GOT3 (cell line): ENCODE results near the gene CRIP2.

ENCODE experiments used
- DNase-seq: peaks from one replicate; lab custom pipeline; 2025; ENCODE audit warnings: mixed read lengths; lab: John Stamatoyannopoulos, UW

CRIP2 gene

DNA sequence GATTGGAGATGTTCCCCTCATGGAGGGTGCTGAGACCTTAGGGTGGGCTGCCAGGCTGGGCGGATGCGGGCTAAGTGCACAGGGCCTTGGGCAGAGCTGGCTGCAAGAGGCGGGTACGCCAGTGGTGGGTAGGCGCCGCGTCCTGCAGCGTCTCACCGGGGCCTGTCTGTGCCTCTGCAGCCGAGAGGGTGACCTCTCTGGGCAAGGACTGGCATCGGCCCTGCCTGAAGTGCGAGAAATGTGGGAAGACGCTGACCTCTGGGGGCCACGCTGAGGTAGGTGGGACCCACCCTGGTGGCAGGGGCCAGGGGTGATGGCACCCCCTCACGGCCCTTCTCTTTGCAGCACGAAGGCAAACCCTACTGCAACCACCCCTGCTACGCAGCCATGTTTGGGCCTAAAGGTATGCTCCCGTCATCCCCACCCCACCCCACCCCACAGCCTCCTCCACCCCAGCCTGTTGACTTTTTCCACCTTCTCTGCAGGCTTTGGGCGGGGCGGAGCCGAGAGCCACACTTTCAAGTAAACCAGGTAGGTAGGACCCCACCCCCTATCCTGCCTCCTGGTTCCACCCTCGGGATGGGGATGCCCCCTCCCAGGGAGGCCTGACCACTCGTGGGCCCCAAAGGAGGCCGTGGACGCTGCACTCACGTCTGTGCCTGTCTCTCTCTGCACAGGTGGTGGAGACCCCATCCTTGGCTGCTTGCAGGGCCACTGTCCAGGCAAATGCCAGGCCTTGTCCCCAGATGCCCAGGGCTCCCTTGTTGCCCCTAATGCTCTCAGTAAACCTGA is 13.6 kb downstream of the CRIP2 start:
- DNase-seq = no peak

- no peak for DNase-seq
Measured at GRCh38 chr14:105488781-105489541, 14.3 kb downstream of the CRIP2 start.

DNA sequence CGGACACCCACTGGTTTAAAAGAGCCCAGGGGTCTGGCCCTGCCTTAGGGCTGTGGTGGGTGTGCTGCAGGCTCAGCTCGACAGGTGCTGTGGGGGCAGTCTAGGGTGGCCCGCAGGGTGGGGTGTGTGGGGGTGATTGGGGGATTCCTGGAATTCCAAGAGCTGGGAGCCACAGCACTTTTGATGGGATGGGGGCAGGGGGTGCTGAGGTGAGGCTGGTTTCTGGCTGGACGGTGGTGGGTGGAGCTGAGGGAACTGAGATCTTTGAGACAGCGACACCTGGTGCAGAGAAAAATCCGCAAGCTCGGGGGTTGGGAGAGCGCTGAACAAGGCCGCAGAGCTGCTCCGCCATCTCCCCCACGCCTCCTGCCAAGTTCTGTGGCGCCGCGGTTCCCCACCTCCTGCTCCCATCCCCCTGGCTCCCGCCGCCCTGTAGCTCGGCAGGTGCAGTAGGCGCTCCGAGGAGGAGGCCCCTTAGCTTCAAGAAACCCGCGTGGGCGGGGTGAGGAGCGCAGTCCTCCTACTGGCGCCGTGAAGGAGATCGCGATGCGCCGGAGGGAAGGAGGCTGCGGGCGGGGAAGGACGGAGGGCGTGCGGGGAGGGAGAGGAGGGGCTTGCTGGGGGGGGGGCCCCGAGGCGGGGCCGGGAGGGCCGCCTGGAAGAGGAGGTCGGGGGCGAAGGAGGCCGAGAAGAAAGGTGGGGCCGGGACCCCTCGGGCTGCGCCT is 15.1 kb downstream of the CRIP2 start:
- DNase-seq = no peak

DNA sequence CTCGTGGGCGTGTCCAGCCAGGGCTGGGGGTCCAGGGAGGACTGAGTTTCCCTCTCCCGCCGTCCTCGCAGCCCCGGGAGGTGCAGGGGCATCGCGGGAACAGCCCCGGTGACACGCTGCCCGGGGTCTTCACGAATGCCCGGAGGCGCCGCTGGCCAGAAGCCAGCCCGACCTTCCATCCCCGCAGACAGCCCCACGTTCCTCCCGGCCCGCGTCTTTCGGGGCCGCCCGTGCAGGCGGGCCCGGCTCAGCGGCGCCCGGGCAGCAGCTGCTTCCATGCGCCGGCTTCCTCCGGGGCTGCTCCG is 15.6 kb downstream of the CRIP2 start:
- DNase-seq = no peak

DNA sequence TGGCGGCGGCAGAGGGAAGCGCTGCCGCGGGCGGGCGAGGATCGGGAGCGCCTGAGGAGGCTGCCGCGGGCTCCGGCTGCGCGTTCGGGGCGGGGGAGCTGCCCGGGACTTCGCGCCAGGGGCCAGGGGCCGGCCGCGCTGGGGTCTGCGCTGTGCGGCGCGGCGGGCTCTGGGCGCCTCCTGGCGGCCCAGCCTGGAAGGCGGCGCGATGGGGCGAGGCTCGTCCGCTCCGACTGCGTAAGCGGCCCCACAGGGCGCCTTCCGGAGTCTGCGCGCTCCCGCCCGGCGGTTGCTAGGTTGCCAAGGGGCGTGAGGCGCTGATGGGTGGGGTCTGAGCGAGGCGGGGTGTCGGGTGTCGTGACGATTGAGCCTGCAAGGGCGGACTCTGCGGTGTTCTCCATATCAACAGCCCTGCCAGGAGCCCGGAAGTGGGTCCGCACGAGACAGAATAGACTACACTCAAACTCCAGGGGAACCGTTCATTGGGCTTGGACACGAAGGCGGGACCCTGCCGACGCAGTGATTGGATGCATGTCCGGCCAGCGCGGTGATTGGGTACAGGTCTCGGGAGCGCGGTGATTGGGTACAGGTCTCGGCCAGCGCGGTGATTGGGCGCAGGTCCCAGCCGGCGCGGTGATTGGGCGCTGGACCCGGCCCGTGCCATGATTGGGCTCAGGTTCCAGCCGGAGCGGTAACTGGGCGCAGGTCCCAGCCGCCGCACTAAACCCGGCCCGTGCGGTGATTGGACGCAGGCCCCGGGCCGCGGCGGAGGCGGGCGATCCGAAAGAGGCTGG is 16.1 kb downstream of the CRIP2 start, which contains the start of gene TEDC1:
Gene TEDC1 (plus strand): TSS at position 675 of the 794 bp plus-strand sequence. CDS start 130 bp downstream, outside the sequence.
- DNase-seq = peak; percentile 93

GRCh38 chr14:105491366-105491973 is 16.8 kb downstream of the CRIP2 start:
- DNase-seq = peak; percentile 4

- no peak for DNase-seq
Measured at GRCh38 chr14:105492031-105492970, 17.7 kb downstream of the CRIP2 start.

DNA sequence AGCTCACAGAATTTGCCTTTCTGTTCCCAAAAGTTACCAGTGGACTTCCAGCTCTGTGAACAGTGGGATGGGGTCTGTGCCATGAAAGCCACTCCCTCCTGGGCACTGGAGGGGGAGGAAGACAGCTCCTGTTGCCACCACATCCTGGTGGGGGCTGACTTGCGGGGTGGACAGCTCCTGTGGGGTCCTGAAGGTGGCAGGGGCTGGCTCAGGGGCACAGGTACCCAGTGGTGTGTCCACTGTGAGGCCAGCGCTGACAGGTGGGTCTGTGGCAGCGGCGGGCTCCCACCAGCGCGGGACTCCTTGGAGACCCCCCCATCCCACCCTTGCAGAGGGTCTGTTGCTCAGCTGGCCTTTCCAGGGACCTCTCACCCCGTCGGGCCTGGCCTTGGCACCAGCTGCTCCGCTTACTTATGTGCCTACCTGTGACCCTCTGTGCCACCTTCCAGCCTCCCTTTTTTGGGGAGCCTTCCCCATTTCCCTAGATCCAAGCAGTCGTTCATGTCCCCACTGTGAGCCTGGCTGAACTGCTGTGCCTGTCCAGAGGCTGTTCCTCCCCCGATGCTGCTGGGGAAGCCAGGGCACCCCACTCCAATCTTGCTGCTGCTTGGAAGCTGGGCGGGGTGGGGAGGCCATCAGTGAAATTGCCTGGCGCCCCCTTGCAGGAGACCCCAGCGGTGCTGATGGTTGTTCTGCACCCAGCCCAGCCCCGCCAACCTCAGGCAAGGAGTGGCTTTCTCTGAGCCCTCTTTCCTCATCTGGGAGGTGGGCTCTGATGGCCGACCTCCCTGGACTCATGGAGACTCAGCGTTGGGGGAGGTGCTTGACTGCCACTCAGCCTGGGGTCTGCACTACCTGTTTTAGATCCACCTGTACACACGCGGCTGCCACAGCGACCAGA is 18.6 kb downstream of the CRIP2 start:
- no peak for DNase-seq

DNA sequence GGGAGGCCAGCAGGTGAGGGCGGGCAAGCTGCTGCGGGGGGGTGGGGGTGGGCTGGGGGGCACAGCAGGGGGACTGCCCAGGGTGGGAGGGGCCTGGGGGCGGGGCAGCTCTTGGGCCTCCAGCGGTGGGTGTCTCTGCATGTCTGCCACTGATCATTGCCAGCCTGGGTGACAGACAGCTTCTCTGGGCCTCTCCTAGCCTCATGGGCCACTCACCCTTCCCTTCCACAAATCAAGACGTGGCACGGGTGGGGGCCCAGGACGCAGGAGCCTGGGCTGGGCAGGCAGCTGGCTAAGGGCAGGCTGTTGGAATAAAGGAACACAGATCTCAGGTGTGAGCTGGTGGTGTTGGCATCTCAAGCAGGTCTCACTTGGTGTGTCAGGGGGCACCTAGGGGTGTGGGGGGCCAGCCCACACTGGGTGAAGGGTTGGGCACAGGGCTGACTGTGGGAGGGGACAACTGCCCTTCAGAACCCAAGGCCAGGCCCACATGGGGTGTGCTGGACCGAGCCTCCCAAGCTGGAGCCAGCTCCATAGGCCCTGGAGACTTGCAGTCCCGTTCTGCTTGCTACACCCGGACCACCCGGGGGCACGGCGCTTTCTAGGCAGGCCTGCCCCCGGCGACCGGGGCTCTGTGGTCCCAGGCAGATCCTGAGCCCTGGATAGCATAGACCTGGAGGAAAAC is 19.4 kb downstream of the CRIP2 start:
- no peak for DNase-seq

- no peak for DNase-seq
Measured at GRCh38 chr14:105494606-105494929, 19.9 kb downstream of the CRIP2 start.

DNA sequence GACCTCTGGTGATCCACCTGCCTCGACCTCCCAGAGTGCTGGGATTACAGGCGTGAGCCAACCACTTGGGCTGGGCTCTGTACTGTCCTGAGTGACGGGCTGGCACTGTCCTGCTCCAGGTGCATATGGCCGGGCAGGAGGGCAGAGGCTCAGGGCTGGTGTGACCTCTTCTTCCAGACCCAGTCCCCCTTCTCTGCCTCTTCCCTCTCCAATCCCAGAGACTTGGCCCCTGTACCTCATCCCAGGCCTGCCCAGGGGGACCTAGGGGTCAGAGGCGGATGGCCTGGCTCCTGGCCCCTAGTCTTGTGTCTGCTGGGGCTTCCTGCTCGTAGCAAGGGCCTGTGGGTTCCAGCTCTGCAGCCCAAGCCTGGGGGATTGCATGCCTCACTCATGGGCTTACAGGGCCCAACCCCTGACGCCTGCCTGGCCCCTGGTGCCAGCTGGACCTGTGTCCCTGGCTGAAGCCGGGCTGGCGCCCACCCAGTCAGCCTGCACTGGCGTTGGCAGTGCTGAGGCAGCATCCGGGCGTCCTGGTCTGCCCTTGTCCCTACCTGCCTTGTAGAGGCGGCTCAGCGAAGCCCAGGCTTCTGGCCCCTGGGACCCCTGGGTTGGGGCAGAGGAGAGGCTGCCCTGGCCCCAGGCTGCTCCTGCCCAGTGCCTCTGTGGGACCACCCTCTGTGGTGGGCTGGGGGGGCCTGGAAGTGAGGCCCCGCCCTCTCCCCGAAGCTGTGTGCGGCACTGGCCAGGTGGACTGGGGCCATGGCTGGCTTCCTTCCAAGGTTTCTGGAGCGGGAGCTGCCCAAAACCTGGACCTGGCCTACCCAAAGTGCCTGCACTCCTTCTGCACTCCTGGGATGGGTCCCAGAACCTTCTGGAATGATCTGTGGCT is 20.7 kb downstream of the CRIP2 start:
- DNase-seq = no peak

- DNase-seq = no peak
Measured at GRCh38 chr14:105495990-105496830, 21.6 kb downstream of the CRIP2 start.

- no peak for DNase-seq
Measured at GRCh38 chr14:105496831-105497591, 22.4 kb downstream of the CRIP2 start.

DNA sequence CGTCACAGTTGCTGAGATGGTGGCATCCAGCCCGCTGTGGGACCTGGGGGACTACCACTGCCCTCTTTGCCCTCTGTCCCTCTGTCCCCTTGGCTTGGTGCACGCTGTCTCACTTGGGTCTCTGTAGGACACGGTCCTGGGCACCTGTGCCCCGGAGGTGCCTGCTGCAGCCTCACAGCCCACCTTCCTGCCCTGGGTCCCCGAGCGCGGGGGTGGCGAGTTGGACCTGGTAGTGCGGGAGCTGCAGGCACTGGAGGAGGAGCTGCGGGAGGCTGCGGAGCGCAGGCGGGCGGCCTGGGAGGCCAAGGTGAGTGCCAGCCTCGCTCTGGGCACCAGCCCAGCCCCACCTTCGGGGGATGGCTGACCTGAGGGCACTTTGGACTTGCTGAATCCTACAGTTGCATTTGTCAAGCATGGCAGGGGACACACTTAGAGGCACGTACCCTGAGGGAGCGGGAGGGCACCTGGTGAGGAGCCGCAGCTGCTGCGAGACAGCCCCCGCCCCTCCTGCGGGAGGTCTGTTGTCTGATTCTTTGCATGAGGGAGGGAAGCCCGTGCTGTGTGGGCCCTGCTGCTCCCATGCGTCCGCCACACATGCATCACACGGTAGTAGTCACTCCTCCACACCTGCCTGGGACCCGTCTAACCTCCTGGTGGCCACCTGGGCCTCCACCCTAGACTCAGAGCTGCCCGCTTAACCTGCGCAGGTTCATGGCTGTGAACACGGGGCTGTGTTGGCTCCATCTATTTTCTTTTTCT is 23.2 kb downstream of the CRIP2 start:
- no peak for DNase-seq
